Rectal smooth muscle tissue (tissue), 1 donor: Measurements from ENCODE around the gene IGFBP1.

ENCODE experiments used
- H3K27ac ChIP-seq: one replicate; pipeline ENCODE4 v1.7.0; 2013; ENCODE audit warnings: low read depth, low read length, inconsistent platforms
- H3K27me3 ChIP-seq: one replicate; pipeline ENCODE4 v1.7.0; 2013; ENCODE audit warnings: low read length; ENCODE audit not compliant: control insufficient read depth, insufficient read depth
- H3K36me3 ChIP-seq: one replicate; pipeline ENCODE4 v1.7.0; 2013; ENCODE audit warnings: low read length; ENCODE audit not compliant: control insufficient read depth, insufficient read depth
- H3K4me1 ChIP-seq: one replicate; pipeline ENCODE4 v1.7.0; 2013; ENCODE audit warnings: low read length; ENCODE audit not compliant: control insufficient read depth, insufficient read depth
- H3K4me3 ChIP-seq: one replicate; pipeline ENCODE4 v1.7.0; 2013; ENCODE audit warnings: low read length
- H3K9ac ChIP-seq: one replicate; pipeline ENCODE4 v1.7.0; 2013; ENCODE audit warnings: low read length

IGFBP1 gene

DNA sequence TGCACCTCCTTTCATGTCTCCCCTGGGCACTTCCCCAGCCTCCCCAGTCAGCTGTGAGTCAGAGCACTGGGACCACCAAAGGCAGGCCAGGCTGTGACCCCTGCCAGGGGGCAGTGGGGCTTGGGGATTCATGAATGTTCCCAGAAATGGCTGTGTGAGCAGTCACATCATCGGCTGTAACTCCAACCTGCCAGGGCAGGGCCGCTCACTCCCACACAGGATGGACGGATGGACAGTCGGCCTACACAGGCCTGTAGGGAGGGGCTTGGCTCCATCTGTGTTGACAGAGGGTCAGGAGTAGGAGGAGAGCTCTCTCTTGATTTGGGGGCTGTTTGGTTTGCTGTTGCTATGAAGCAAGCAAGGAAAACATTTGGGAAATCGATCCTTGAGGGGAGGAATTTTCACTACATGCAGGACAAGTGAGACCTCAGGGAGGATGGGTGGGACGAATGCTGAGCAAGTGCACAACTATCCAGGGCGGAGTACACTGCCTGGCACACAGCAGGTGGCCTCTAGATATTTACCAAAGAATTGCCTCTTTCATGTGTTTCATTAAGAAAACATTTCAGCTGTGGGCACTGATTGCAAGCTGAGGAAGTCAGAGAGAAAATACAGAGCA, 2.9 kb upstream of the IGFBP1 start:
- Histone ChIP-seq H3K4me1 (no peaks in the 10 kb centered on the region), H3K4me3 (no peak overlapping the region), H3K27me3 (peaks cover 9% of the 10 kb centered on the region), H3K9ac (no peak overlapping the region), H3K27ac (no peak overlapping the region), H3K36me3 (no peaks in the 10 kb centered on the region)

DNA sequence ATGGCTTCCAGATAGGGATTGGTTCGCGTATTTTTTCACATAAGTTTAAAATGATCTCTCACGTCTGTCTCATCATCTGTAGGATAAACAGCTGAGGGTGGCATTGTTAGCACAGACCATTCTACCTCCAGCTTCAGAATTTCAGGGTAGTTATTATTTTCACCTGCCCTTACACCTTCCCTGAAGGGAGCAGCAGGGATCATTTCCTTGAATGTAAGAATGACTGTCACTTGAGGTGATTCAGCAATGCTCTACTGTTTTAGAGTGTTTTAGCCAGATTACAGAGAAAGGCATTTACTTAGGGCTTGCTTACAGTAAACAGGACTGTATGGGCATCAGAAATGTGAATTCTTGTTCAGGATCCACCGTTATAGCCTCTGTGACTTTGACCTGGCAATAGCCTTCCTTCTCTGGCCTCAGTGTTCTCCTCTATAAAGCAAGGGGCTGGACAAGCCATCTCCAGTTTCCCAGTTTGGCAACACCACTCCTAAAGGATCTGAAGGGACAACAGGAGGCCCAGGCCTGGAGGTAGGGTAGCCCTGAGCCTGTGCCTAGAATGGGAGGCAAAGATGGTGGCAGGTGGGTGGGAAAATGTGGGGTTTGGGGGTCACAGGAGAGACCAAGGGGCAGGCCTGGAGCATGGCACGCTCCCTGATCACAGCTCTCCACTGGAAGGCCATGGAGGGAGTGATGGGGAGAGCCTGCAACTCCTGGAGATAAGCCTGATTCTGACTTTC, 1.2 kb upstream of the IGFBP1 start:
- H3K4me3 ChIP-seq: no peak overlapping the region
- no peak overlapping the region for H3K9ac ChIP-seq
- no peak overlapping the region for H3K27ac ChIP-seq
- peaks cover 9% of the 10 kb centered on the region for H3K27me3 ChIP-seq
- H3K4me1 ChIP-seq: no peaks in the 10 kb centered on the region
- H3K36me3 ChIP-seq: no peaks in the 10 kb centered on the region

DNA sequence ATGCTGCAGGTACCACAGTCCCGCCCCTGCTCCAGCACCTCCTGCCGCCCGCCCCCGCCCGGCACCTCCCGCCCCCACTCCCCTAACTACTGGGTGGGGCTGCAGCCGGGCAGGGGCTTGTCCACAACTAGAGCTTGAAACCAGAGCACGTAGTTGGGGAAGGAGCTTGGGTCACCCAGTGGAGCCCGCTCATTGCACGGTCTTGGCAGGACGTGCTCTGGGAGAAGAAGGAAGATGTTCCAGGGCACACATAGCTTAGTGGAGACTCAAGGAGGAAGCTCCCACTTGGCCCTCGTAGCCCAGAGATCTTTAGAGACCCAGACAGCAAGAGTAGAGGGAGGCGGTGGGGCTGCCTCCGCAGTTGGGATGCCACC, 692 bp downstream of the IGFBP1 start:
- Histone ChIP-seq H3K36me3 (no peaks in the 10 kb centered on the region), H3K4me3 (no peak overlapping the region), H3K27me3 (peaks cover 12% of the 10 kb centered on the region), H3K27ac (no peak overlapping the region), H3K9ac (no peak overlapping the region), H3K4me1 (no peaks in the 10 kb centered on the region)

DNA sequence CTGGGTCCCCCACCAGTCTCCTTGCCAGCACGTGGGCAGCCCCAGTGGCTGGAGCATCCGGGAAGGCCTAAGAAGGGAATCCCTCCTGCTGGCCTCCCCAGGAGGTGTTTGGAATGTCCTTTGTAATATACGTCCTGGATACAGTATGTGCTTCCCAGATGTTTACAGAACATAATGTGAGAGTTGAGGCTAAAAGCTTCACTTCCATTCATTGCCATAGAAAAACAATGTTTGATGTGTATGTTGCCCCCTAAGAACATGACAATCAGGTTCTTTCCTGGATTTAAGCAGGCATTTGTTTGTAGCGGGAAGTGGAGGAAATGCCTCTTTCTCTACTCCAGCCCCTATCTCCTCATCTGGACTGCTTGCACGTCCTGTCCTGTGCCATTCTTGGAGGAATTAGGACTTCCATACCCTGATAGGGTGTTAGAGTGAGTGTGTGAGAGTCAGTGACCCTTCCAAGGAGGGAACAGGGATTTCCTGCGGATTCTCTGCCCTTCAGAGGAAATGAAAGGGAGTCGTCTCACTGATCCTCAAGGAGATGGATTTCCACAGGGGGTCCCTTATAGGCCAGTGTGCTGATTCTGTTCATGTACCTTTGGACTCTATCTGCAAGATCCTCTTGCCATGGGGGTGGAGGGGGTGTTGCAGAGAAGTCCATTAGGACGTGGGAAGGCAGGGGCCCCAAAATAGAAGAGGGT, 1.2 kb downstream of the IGFBP1 start:
- H3K27me3 ChIP-seq: peaks cover 12% of the 10 kb centered on the region
- H3K27ac ChIP-seq: no peak overlapping the region
- no peak overlapping the region for H3K4me3 ChIP-seq
- H3K4me1 ChIP-seq: no peaks in the 10 kb centered on the region
- H3K36me3 ChIP-seq: no peaks in the 10 kb centered on the region
- no peak overlapping the region for H3K9ac ChIP-seq

DNA sequence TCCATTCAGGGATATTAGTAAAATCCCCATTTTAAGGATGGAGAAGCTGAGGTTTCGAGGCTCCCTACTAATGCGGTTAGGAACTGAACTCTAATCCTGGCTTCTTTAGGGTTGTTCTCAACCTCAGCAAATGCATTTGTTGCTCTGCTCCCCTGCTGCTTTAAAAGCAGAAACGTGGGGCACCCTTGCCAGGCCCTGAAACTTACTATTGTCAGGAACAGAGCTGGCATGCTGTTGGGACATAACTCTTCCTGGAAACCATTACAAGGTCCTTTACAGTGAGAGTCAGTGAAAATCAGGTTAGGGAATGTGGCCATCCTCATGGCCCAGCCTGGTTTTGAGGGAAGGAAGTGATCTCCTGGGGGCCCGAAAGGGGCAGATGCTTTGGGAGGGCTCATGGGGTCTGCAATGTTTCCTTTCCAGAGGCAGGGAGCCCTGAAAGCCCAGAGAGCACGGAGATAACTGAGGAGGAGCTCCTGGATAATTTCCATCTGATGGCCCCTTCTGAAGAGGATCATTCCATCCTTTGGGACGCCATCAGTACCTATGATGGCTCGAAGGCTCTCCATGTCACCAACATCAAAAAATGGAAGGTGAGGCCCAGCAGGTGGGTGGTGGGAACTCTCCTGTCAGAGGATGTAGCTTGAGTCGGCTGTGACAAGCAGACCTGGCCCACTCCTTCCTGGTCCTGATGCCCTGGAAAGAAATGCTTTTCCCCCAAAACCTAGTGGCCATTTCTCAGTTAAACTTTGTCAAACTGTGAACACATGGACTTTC, 2.0 kb downstream of the IGFBP1 start:
- no peak overlapping the region for H3K4me3 ChIP-seq
- H3K27me3 ChIP-seq: peaks cover 12% of the 10 kb centered on the region
- no peaks in the 10 kb centered on the region for H3K4me1 ChIP-seq
- no peak overlapping the region for H3K9ac ChIP-seq
- H3K36me3 ChIP-seq: no peaks in the 10 kb centered on the region
- H3K27ac ChIP-seq: no peak overlapping the region

DNA sequence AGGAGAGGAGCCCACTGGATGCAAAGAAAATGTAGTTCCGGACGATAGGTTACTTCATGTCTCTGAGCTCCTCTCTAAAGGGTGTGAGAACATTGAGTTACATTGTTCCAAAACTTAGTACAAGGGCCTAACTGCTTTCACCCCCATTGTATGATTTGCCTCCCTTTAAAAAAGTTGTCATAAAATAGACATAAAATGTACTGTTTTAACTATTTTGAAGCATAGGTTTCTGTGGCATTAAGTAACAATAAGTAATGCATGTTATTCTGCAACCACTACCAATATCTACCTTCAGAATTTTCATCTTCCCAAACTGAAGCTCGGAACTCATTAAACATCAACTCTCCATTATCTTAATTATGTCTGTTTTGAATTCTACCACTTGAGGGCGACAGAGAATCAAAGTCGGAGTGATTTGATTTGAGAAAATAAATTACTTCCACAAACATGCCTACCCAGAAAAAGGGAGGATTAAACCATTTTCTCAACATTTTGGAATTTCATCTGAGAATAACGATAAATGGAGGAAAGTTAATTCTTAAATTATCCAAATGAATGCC, 2.7 kb downstream of the IGFBP1 start:
- H3K9ac ChIP-seq: no peak overlapping the region
- H3K4me1 ChIP-seq: no peaks in the 10 kb centered on the region
- no peaks in the 10 kb centered on the region for H3K36me3 ChIP-seq
- peaks cover 12% of the 10 kb centered on the region for H3K27me3 ChIP-seq
- no peak overlapping the region for H3K4me3 ChIP-seq
- H3K27ac ChIP-seq: no peak overlapping the region

DNA sequence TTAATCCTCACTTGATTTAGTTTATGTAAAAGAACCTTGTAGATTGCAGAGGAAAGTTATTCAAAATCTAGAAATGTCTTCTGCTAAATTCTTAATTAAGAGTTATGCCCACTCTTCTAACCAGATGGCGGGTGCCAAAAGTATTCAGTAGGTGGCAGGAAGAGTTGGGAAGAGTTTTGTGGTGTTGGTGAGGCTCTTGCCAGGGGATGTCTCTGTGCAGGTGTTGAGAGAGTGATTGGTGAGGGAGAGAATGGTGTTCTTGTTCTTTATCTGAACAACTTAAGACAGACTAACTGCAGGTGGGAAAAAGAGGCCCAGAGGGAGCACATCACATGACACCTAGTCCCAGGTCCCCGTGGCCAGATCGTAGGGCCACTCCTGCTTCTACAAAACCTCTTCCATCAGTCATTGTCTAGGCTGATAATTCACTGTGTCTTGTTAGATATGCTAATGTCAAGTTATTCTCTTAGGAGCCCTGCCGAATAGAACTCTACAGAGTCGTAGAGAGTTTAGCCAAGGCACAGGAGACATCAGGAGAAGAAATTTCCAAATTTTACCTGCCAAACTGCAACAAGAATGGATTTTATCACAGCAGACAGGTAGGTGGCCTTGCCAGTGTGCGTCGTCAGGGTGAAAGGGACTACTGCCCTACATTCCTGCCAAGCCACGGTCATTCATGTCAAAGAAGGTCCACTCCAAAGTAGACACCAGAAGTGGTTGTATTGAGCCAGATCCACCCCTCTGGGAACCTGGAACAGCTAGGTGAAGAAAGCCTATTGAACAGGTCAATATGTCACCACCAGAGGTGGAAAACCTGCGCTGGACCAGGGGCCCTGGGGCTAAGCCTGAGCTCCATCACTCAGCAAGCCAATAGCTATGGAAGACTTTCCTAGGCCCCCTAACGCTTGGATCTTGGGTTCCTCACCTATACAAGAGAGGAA, 3.4 kb downstream of the IGFBP1 start:
- no peaks in the 10 kb centered on the region for H3K4me1 ChIP-seq
- H3K4me3 ChIP-seq: no peak overlapping the region
- no peaks in the 10 kb centered on the region for H3K36me3 ChIP-seq
- no peak overlapping the region for H3K27ac ChIP-seq
- peaks cover 12% of the 10 kb centered on the region for H3K27me3 ChIP-seq
- no peak overlapping the region for H3K9ac ChIP-seq

DNA sequence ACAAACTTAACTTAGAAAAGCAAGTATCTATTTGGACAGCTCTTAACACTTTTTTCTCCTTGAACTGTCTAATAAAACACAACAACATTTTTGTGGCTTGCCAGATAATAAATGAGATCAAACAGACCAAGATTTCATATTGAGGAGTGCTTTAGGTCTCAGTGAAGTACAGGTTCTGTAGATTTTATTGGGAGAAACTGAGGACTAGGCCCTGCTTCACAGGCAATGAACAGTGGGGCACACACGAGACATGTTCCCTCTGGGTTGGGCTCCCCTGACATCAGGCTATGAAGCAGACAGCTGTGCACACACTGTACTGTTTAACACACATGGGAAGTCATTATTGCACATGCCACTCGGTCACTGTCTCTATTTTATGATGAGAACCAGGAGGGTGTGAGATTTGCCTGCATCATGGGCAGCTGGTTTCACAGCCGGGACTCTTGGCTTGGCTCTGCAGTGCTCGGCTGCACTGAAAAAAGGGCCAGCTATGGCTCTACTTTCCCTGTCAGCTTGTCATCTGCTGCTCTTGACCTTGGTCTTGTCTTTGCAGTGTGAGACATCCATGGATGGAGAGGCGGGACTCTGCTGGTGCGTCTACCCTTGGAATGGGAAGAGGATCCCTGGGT, 4.2 kb downstream of the IGFBP1 start:
- no peak overlapping the region for H3K9ac ChIP-seq
- H3K27me3 ChIP-seq: peaks cover 8% of the 10 kb centered on the region
- H3K27ac ChIP-seq: no peak overlapping the region
- no peak overlapping the region for H3K4me3 ChIP-seq
- H3K36me3 ChIP-seq: no peaks in the 10 kb centered on the region
- no peaks in the 10 kb centered on the region for H3K4me1 ChIP-seq

DNA sequence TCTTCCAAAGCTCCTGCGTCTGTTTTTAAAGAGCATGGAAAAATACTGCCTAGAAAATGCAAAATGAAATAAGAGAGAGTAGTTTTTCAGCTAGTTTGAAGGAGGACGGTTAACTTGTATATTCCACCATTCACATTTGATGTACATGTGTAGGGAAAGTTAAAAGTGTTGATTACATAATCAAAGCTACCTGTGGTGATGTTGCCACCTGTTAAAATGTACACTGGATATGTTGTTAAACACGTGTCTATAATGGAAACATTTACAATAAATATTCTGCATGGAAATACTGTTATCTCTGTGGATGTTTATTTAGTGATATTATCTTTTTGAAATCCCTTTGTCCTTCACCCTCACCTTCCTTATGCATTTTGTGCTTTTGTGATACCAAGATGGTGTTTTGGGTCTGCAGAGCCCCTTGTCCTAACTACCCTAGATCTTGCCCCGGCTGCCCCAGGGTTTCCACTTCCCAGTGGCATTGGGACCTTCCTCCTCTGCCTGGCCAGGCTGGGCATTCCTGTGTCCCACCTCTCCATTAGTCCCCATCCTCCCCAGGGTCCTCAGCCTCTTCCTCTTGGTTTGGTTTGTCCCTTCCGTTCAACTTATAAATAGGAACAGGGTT, 5.2 kb downstream of the IGFBP1 start:
- no peaks in the 10 kb centered on the region for H3K4me1 ChIP-seq
- no peak overlapping the region for H3K4me3 ChIP-seq
- H3K27me3 ChIP-seq: peaks cover 5% of the 10 kb centered on the region
- no peaks in the 10 kb centered on the region for H3K36me3 ChIP-seq
- H3K9ac ChIP-seq: no peak overlapping the region
- H3K27ac ChIP-seq: no peak overlapping the region

DNA sequence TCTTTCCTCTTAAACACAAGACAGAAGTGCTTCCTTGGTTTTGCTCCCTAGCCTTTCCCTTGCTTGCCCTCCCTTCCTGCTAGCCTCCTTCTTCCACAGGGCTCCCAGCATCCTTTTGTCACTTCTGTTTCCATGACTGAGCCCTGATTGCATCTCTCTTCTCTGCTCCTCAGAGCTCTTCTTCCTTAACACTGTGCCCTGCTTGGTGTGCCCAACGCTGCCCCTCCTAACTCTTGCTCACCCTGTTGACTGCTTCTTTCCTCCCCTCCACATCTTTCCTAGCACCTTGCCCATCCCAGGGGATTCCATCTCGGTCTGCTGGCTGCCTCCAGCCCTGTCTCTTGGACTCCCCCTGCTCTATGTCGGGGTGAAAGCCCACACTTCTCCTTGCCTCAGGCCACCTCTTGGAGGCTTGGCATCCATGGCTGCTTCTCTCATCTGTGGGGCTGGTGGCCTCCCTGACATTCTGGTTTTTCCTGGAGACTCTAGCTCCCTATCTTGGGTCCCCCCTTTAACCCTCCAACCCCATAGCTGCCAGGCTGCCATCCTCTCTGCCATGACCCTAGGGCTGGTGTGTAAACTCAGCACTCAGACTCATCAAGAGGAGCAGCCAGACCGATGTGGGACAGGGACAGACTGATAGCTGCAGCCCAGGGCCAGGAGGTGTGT, 5.8 kb downstream of the IGFBP1 start:
- no peaks in the 10 kb centered on the region for H3K36me3 ChIP-seq
- H3K9ac ChIP-seq: no peak overlapping the region
- no peaks in the 10 kb centered on the region for H3K4me1 ChIP-seq
- H3K4me3 ChIP-seq: no peak overlapping the region
- peaks cover 3% of the 10 kb centered on the region for H3K27me3 ChIP-seq
- H3K27ac ChIP-seq: no peak overlapping the region
